GM18951 (cell line): ENCODE data around the gene AFAP1L1.

Source experiments
- POLR2A ChIP-seq: IDR thresholded peaks from 4 replicates; pipeline ENCODE4 v1.6.1; 2011; ENCODE audit warnings: mild to moderate bottlenecking; ENCODE audit not compliant: insufficient read length, insufficient read depth; ENCODE audit errors: extremely low read depth
- in situ Hi-C: fragments of 300-500 bp; cut with MboI; formaldehyde crosslinking; loops from one replicate; pipeline ENCODE4 v1.12.0; 2022; ENCODE audit warnings: low sequenced_read_pairs, mixed read lengths, inconsistent platforms; ENCODE audit not compliant: unreplicated experiment

AFAP1L1 gene

DNA sequence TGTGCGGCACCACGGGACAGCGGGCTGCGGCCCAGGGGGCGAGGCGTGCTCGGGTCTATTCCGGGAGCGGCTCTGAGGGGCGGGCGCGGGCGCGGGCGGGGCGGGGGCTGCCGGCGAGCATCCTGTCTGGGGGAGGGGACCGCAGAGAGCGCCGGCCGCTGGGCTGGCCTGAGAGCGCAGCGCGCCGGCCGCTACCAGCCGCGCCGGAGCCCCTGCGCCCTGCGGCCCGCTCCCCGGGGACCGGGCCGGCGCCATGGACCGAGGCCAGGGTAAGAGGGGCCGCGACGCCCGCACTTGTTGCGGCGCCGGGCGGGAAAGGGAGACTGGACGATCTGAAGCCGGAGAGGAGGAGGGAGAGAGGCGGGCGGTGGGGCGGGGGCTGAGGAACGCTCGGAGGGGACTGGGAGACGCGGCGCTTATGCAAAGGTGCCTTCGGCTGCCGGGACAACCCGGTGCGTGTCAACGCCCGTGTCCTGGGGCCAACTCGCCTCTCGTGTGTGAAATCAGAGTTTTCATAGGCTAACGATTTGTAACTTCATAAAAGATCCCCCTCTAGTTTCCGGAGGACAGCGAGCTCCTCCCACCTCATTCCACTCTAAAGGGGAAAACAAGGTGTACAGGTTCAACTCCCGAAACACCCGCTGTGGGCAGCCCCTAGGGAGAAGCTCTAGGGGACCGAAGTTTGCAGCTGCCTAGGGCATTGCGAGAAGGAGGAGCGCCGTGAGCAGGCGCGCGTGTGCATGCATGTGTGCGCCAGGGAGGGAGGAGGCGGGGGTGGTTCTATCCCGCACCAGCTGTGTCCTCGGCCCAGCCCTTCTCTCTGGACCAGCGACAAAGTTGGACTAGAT, at the start of gene AFAP1L1:
Gene AFAP1L1 (plus strand): TSS at position 144 of the 848 bp plus-strand sequence. CDS start 110 bp downstream, at position 254.
- in situ Hi-C loops, result no loop called here

DNA sequence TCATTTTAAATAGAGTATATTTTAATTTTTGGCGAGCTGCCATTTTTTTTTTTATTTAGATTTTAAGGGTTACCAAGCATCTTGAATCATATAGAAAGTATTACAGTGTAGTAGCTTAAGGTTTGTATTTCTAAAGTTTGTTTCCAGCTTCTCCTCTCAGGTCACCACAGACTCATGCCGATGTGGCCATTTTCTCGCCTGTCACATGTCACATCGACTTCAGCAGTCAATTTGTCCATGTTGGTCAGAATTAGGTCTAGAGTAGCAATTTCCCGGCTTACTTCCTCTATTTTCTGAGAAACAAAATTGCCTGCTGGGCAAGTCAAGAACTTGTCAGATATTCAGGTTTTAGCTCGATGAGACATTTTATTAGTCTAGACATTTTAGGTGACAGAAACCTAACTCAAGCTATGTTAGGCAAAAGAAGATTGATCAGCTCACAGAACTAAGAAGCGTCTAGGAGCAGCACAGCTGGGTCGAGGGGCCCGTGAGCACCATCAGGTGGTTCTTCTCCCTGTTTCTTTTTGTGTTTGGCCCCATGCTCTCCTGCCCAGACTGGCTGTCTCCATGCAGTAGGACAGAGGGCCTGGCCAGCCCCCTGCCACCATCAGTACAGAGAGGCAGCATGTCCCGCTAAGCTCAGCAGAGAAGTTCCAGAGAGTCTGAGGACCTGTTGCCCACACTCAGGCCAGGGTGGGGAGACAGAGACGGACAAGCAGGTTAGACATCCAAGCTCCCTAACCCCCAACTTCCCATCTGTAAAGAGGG, 48.4 kb upstream of the AFAP1L1 start:
- TF ChIP-seq POLR2A, result no peak
- in situ Hi-C loops, result no loop called here

More for the DNA sequence above, at the start of gene AFAP1L1:
- TF ChIP-seq POLR2A, result no peak

DNA sequence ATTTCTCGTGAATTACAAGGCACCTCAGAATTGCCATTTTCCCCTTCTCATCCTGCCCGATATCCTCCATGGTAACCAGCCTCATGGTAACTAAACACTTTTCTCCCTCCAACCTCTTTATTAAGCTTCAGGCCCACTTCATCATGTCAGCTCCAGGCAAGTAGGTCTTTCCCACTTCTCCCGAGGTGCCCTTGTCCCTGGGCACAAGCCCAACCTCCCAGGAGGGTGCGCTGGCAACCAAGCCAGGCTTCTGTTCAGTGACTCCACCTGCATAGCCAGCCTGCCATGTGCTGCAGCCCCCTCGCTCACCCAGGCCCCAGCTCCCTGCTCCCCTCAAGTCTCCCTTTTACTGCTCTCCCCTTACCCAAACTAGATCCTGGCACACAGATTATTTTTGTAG, 47.4 kb upstream of the AFAP1L1 start:
- TF ChIP-seq POLR2A, result no peak
- in situ Hi-C loops, result no loop called here

DNA sequence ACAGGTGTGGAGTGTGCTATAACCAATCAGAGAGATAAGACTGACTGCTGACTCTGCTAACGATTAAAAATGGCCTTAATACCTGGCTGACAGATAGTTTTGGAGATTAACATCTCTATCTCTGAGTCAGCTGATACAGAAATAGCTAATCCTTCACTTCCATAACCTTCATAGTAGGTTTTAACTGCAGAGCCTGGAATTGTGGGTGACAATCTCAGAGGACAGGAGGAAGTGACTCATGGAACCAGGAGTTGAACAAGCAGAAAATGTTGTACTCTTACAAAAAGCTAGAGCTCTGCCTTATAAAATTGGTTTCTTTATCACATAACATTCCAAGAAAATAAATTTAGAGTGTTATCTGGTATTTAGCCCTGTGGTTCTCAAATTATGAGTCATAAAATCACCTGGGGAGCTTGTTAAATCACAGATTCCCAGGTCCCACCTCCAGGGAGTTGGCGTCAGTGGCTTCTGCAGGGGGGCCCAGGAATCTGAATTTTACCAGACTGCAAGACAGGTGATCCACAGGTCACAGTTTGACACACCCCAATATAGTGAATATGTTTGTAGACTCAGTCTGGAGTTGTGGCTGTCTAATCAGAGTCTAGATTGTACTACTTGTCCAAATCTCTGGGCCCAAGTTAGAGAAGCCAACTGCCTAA, 44.4 kb upstream of the AFAP1L1 start:
- in situ Hi-C loops, result no loop called here

DNA sequence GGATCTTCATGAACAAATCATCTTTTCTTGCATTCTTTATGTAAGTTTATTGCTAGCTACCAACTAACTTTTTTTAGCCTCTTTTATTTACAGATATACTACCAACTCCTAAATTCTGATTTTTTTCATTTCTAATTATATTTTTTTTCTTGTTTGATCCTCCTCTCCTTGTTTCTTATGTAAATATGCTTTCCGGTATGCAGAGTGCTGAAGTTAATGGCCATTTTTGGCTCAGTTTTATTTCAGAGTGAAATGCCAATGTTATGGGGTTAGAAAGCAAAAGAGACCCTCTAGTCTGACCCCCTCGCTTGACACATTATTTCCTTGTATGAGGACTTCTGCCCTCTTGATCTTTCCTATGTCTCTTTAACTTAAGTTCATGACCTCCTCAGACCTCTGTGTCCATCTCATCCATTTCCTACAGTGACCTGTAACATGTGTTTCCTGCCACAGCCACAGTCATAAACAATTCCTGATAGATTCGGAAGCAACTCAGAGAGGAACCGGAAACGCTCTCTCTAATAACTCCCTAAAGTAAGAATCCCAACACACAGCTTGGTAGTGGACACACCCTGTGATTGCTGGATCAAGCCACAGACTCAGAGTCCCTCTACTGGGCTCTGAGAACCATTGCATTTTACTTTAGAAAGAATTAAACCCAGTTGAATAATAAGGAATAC, 42.9 kb upstream of the AFAP1L1 start:
- in situ Hi-C loops, result no loop called here
- TF ChIP-seq POLR2A, result no peak

More for the DNA sequence above, 44.4 kb upstream of the AFAP1L1 start:
- no peak for TF ChIP-seq POLR2A

DNA sequence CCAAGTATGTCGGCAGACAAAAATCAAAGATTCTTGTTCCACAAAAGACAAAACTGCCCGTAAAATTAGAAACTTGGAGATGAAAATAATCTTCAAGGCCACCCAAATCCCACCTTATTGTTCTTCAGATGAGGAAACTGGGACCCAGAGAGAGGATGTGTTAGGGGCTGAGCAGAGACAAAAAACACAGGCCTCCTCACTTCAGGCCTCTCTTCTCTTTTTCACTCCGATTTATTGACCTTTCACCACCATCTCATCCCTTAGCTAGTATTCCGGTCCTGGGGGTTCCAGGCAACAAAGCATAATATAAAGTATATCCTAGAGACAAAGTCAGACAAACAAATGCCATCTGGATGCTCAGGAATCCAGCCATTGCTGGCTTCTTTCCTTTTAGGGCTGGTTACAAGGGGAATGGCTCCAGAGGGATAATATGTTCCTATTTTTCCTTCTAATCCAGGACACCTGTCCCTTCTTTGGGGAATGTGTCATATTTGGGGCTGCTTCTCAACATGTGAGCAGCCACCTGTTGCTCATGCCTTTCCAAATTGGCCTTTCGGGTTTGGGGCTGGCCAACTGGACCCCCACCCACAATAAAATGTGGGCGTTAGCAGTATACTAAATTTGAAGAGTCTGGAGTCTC, 42.2 kb upstream of the AFAP1L1 start:
- no peak for TF ChIP-seq POLR2A
- in situ Hi-C loops, result no loop called here

DNA sequence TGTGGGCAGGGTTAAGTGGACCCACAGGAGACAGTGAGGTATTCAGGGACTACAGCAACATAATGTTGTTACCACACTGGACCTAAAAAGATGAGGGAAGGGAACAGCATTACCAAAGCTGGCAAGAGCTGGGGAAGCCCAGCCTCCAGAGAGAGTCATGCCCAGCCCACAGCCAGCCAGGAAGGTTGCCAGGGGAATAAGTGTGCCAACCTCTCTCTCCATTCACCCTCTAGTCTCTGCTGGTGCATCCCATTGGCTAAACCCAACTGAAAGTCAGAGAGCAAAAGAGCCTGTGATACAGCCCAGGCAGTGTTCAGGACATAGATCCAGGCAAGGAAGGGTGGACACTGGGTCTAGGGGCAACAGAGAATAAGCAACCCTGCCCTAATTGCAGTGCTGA, 35.8 kb upstream of the AFAP1L1 start:
- TF ChIP-seq POLR2A, result no peak

DNA sequence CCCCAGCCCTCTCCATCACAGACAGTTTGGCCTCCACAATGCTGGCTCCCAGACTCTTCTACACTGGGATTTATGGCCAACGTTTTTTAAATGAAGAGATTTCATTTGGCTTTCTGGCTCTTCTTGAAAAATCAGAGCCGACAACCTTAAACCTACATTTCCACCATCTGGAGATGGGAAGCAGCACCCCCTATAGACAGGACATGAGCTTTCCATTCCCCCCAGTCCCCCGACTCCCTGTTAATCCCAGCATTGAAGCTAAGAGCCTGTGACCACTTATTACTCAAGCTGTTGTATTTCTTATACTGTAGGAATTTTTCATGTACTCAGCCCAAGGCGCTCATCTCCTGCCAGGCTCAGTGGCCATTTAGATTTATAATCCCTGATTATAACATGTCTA, 34.0 kb upstream of the AFAP1L1 start:
- in situ Hi-C loops, result no loop called here
- TF ChIP-seq POLR2A, result no peak

More for the DNA sequence above, 35.8 kb upstream of the AFAP1L1 start:
- in situ Hi-C loops, result no loop called here

DNA sequence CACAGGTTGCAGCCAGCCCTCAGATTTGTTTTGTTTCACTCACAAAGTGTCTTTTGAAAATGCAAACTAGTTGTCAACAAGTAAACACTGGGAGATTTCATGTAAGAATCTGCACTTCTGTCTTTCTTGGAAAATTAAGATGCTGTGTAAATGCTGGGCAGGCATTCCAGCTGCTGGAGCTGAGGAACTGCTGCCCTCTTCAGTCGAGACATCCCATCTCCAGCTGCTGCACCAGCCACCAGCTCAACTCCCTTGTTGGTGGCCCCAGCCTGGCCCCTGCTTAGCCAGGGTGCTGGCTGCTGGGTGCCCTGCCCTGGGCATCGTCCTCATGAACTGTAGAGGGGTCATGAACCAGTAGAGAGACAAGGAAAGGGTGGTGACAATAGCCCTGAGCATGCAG, 33.1 kb upstream of the AFAP1L1 start:
- no peak for TF ChIP-seq POLR2A
- in situ Hi-C loops, result no loop called here

DNA sequence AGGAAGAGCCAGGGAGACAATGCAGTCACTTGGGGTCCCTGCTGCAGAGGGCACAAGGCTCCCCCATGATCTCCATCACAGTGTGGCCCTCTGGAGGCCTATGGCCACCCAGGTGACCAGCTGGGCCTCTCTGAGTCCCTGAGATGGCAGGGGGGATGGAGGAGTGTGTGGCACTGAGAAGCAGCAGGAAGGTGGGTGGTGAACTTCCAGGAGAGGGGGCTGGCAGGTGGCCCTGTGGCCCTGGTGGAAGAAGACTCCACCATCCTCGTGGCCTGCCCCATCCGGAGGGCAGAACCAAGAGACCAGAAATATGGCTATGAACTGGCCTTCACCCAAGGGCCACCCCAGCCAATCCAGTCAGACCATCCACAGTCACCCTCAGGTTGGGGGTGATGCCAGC, 31.7 kb upstream of the AFAP1L1 start:
- no peak for TF ChIP-seq POLR2A
- in situ Hi-C loops, result no loop called here

DNA sequence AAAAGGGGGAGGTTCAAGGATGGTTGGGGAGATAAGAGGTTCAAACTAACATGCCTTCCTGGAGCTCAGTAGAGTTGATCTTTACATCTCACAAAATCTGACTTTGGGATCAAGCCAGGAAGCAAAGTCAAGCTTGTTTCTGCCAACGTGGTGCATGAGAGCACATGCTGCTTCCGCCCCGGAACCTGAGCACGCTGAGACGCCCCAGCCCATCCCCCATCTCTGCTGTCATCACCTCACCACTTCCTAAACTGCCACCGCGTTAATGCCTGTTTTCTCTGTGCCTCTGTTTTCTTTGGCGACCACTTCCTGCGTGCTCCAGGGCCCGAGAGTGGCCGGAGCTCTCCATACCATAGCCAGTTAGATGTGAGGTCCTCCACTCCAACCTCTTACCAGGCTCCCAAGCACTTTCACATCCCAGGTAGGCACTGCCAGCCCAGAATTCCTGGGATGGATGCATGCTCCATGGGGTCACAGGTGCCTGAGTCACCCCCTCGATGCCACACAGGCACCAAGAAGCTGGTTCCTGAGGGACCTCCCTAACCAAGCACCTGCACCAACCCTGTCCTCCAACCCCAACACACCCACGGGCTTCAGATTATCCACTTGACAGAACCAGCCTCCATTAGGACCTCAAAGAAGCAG, 31.2 kb upstream of the AFAP1L1 start:
- no peak for TF ChIP-seq POLR2A
- in situ Hi-C loops, result no loop called here

DNA sequence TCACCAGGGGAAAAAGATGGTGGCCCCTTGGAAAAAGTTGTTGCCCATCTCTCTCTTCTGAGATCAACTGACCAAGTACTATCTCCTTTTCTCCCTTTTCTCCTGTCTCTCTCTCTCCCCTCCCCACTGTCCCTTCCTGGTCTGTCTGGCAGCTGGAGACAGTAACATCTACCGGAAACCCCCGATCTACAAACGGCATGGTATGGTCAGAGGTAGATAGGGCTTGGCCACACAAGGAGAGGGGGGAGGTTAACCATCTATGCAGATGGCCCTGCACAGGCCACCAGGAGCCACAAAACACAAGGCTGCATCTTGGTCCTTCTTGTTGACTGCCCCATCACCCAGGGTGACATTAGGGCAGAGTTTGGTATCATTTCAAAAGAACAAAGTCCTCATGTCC, 29.3 kb upstream of the AFAP1L1 start:
- in situ Hi-C loops, result no loop called here
- TF ChIP-seq POLR2A, result no peak
